Measurements from ENCODE around the gene SLC25A29. TPM values are rescaled to one million over a fixed set of nuclear protein-coding genes. Genes with fewer than 3 reads are reported as not detected.

The SLC25A29 gene
- total and polyA plus RNA-seq, 2 of the 8 experiments (the other 6 are each of a cell fraction or from before 2014, with no cell fraction given): 135 to 177 TPM

DNA sequence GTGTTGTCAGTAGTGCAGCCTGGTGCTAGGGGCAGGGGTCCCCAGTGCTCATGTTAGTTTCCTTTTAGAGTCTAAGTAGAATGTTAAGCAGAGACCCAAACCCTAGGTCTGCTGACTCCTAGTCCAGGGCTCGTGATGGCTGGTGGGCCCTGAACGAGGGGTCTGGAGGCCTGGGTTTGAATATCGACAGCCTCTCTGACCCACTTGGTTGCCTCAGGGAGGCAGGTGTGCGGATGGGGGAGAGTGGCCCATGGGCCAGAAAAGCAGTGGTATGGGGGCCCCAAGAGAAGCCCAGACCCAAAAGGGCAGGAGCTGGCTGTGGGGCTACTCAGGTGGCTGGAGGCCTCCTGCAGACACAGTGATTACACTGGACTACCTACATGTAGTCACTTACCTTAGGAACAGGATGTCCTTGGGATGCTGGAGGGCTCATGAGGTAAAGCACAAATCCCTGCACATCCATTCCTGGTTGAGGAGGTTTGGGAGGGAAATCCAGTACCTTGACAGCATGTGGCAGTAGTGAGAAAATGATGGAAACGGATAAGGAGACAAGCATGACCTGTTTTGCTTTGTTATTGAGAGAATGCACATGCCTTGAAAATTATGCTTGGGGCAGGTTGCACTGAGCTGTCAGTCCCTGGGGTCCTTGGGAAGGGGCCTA, 1.7 kb upstream of the SLC25A29 start:
- H3K79me2 ChIP-seq (ENCODE audit: control insufficient read depth in 1 of 2, insufficient read depth in 2 of 2, low read length in 2 of 2): peaks cover 6 to 23% of the 10 kb centered on the region in 2 experiments; a peak in 3 of 4 replicates
- H3K14ac ChIP-seq (ENCODE audit: insufficient read length): no peak overlapping the region
- TF ChIP-seq KDM5A (IDR thresholded peaks at IDR 0.05; ENCODE audit: low read length): no peak
- TF ChIP-seq, protein P1, sequence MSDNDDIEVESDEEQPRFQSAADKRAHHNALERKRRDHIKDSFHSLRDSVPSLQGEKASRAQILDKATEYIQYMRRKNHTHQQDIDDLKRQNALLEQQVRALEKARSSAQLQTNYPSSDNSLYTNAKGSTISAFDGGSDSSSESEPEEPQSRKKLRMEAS (IDR thresholded peaks at IDR 0.05): no peak
- TF ChIP-seq RAD21 (IDR thresholded peaks at IDR 0.05 in 1 of 2, conservative IDR thresholded peaks at IDR 0.05 in 1 of 2; ENCODE audit: low read depth in 2 of 2, low read length in 2 of 2): no peak
- TF ChIP-seq, protein P2, sequence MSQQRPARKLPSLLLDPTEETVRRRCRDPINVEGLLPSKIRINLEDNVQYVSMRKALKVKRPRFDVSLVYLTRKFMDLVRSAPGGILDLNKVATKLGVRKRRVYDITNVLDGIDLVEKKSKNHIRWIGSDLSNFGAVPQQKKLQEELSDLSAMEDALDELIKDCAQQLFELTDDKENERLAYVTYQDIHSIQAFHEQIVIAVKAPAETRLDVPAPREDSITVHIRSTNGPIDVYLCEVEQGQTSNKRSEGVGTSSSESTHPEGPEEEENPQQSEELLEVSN (IDR thresholded peaks at IDR 0.05): peak; percentile 67
- no peak for TF ChIP-seq CREB1 (IDR thresholded peaks at IDR 0.05)
- no peak overlapping the region for H2BK20ac ChIP-seq (ENCODE audit: low read length)
- peaks cover 18% of the 10 kb centered on the region; the same call in 1 of the 2 replicates for H3K23me2 ChIP-seq (ENCODE audit: low read depth, low read length)
- H3K36me3 ChIP-seq (ENCODE audit: control insufficient read depth in 2 of 4, insufficient read depth in 4 of 4, low read length in 3 of 4): no peaks in the 10 kb centered on the region
- H3K79me1 ChIP-seq (ENCODE audit: low read depth, low read length): peaks cover 6% of the 10 kb centered on the region
- peak overlapping the region; percentile 45; the same call in 1 of the 2 replicates for H2AK5ac ChIP-seq (ENCODE audit: low read depth, low read length)
- no peaks in the 10 kb centered on the region for H3K9me3 ChIP-seq (ENCODE audit: insufficient read depth in 2 of 2, low read depth in 1 of 2, low read length in 1 of 2)
- no peak overlapping the region for H2BK120ac ChIP-seq (replicated peaks; ENCODE audit: low read depth, low read length)
- H2BK15ac ChIP-seq (ENCODE audit: low read length): no peak overlapping the region
- FAIRE-seq (no peak), DNase-seq (ENCODE audit: low read depth in 1 of 2, low spot score in 2 of 2) (no peak)
- H2AFZ ChIP-seq (ENCODE audit: low read length): no peak overlapping the region
- no peak overlapping the region for H3K4ac ChIP-seq (replicated peaks; ENCODE audit: insufficient read length, low read depth, low read length)
- CTCF ChIA-PET (ENCODE audit: partially characterized antibody): interaction anchor here (0.7 to 3.0 kb wide), 8 partner anchors 10 to 87 kb away, joined by 3 to 10 read pairs (median 4); no protein-coding TSS in a partner anchor
- H4K5ac ChIP-seq (ENCODE audit: insufficient read length, low read depth, low read length): no peak overlapping the region
- no peak overlapping the region for H2BK5ac ChIP-seq (ENCODE audit: low read depth, low read length)
- H4K8ac ChIP-seq (ENCODE audit: extremely low read depth, insufficient read depth, low read length): 0 out of 2 replicates have a peak overlapping the region, but pooled peaks have one; percentile 28
- peaks cover 16 to 17% of the 10 kb centered on the region in 2 experiments for H4K20me1 ChIP-seq (replicated peaks in 1 of 2; ENCODE audit: control insufficient read depth in 1 of 2, insufficient read depth in 2 of 2, low read length in 2 of 2)
- H3K4me3 ChIP-seq (ENCODE audit: extremely low read depth in 1 of 4, insufficient read depth in 2 of 4, low read depth in 3 of 4, low read length in 4 of 4): peak overlapping the region; percentile 69 to 95 (median 80); a peak in 5 of 8 replicates
- no peaks in the 10 kb centered on the region; a peak in 1 of 7 replicates for H3K27me3 ChIP-seq (replicated peaks in 1 of 4; ENCODE audit: control insufficient read depth in 3 of 4, extremely low read depth in 1 of 4, insufficient read depth in 3 of 4, low read length in 3 of 4)
- no peak overlapping the region for H4K91ac ChIP-seq (replicated peaks; ENCODE audit: insufficient read length, low read length)
- H3K4me2 ChIP-seq (ENCODE audit: insufficient read depth in 1 of 2, low read depth in 2 of 2, low read length in 2 of 2): peak overlapping the region; percentile 70 to 91
- no peak overlapping the region for H3K9ac ChIP-seq (replicated peaks in 1 of 4; ENCODE audit: extremely low read depth in 1 of 4, low read depth in 3 of 4, low read length in 3 of 4)
- no peak overlapping the region for H3K56ac ChIP-seq (replicated peaks; ENCODE audit: insufficient read length, low read depth, low read length)
- H3K23ac ChIP-seq (ENCODE audit: insufficient read length): no peak overlapping the region
- WGBS, 2 experiments (ENCODE audit: extremely low coverage in 1 of 2, insufficient coverage in 1 of 2, insufficient read length in 1 of 2, insufficient replicate concordance in 2 of 2, low coverage in 1 of 2, low lambda C conversion rate in 2 of 2, missing lambda C conversion rate in 1 of 2): 86% methylated on average over 5 of the region's 5 CpGs; no CpG with 5 or more reads in 1 of the 2 experiments
- H3K4me1 ChIP-seq (replicated peaks in 1 of 4; ENCODE audit: control insufficient read depth in 3 of 4, insufficient read depth in 4 of 4, low read length in 3 of 4): peaks cover 10 to 29% (median 19%) of the 10 kb centered on the region in 4 experiments
- POLR2A ChIA-PET (ENCODE audit: partially characterized antibody): interaction anchor here (1.1 to 14.7 kb wide), 7 partner anchors 9 to 25 kb away, joined by 3 to 200 read pairs (median 5); no protein-coding TSS in a partner anchor
- H3K27ac ChIP-seq (ENCODE audit: low read depth, low read length): no peak overlapping the region
- no peak overlapping the region for H2BK12ac ChIP-seq (ENCODE audit: low read depth, low read length)
- no peak overlapping the region for H3K18ac ChIP-seq (ENCODE audit: extremely low read depth, low read length)

Measured in H1 (cell line).